Parathyroid adenoma (tissue), 2 donors: ENCODE measurements around the gene MINDY4.

Experiments
- H2AFZ ChIP-seq: fragments of 300-600 bp; sonication (generic); one replicate; pipeline ENCODE4 v1.7.0; 2017; ENCODE audit warnings: antibody characterized with exemption, mild to moderate bottlenecking
- H3K27ac ChIP-seq: fragments of 300-600 bp; sonication (generic); one replicate; pipeline ENCODE4 v1.7.0; 2017
- H3K27me3 ChIP-seq: fragments of 300-600 bp; sonication (generic); one replicate; pipeline ENCODE4 v1.7.0; 2017; ENCODE audit warnings: low read length; ENCODE audit not compliant: control insufficient read depth, insufficient read depth
- H3K36me3 ChIP-seq: fragments of 300-600 bp; sonication (generic); one replicate; pipeline ENCODE4 v1.7.0; 2017; ENCODE audit warnings: low read length; ENCODE audit not compliant: control insufficient read depth, insufficient read depth
- H3K4me1 ChIP-seq: fragments of 300-600 bp; sonication (generic); one replicate; pipeline ENCODE4 v1.7.0; 2017; ENCODE audit warnings: control low read depth
- H3K4me2 ChIP-seq: fragments of 300-600 bp; sonication (generic); one replicate; pipeline ENCODE4 v1.7.0; 2017; ENCODE audit warnings: low read length
- H3K4me3 ChIP-seq: fragments of 300-600 bp; sonication (generic); one replicate; pipeline ENCODE4 v1.7.0; 2017; ENCODE audit warnings: low read depth, low read length
- H3K79me2 ChIP-seq: fragments of 300-600 bp; sonication (generic); one replicate; pipeline ENCODE4 v1.7.0; 2017; ENCODE audit warnings: control low read depth
- H3K9ac ChIP-seq: fragments of 300-600 bp; sonication (generic); one replicate; pipeline ENCODE4 v1.7.0; 2017; ENCODE audit warnings: mild to moderate bottlenecking
- H3K9me3 ChIP-seq: fragments of 300-600 bp; sonication (generic); one replicate; pipeline ENCODE4 v1.7.0; 2017; ENCODE audit warnings: low read length; ENCODE audit not compliant: control insufficient read depth
- CTCF ChIP-seq: fragments of 300-600 bp; sonication (generic); IDR thresholded peaks from one replicate; pipeline ENCODE4 v1.7.0; 2017; ENCODE audit warnings: antibody characterized with exemption, mild to moderate bottlenecking
- donor health status: primary hyperparathyroidism.

MINDY4 gene

GRCh38 chr7:30751696-30752273, 19.4 kb upstream of the MINDY4 start, which contains the start of gene INMT:
INMT (plus strand) TSS chr7:30752135; CDS start chr7:30752151, 16 bp downstream.
- H3K4me2 ChIP-seq = peak within 1 kb of the TSS; percentile 28
- no peak for TF ChIP-seq CTCF
- H3K9me3 ChIP-seq = no peaks in the 10 kb centered on the region
- no peaks in the 10 kb centered on the region for H3K36me3 ChIP-seq
- no peak within 1 kb of the TSS for H3K9ac ChIP-seq
- no peaks in the 10 kb centered on the region for H3K27me3 ChIP-seq
- no peaks in the 10 kb centered on the region for H3K4me1 ChIP-seq
- H2AFZ ChIP-seq = no peak within 1 kb of the TSS
- no peaks in the 10 kb centered on the region for H3K79me2 ChIP-seq
- H3K27ac ChIP-seq = peak within 1 kb of the TSS; percentile 55
- H3K4me3 ChIP-seq = no peak within 1 kb of the TSS

GRCh38 chr7:30752484-30752883, 18.7 kb upstream of the MINDY4 start:
- Histone ChIP-seq H3K27ac (peak overlapping the region; percentile 55), H3K4me3 (no peak overlapping the region), H3K27me3 (no peaks in the 10 kb centered on the region), H3K79me2 (no peaks in the 10 kb centered on the region), H3K36me3 (no peaks in the 10 kb centered on the region), H3K4me1 (no peaks in the 10 kb centered on the region), H3K9ac (no peak overlapping the region), H2AFZ (no peak overlapping the region), H3K4me2 (no peak overlapping the region), H3K9me3 (no peaks in the 10 kb centered on the region)
- TF ChIP-seq CTCF = no peak

- no peaks in the 10 kb centered on the region for H3K27me3 ChIP-seq
- H3K4me2 ChIP-seq = peak overlapping the region; percentile 19
- H3K9me3 ChIP-seq = no peaks in the 10 kb centered on the region
- TF ChIP-seq CTCF = no peak
- no peak overlapping the region for H3K9ac ChIP-seq
- H3K27ac ChIP-seq = peak overlapping the region; percentile 55
- H3K79me2 ChIP-seq = no peaks in the 10 kb centered on the region
- H3K36me3 ChIP-seq = no peaks in the 10 kb centered on the region
- H2AFZ ChIP-seq = no peak overlapping the region
- no peaks in the 10 kb centered on the region for H3K4me1 ChIP-seq
- H3K4me3 ChIP-seq = no peak overlapping the region
Observed at GRCh38 chr7:30752979-30753378, 18.2 kb upstream of the MINDY4 start.

- no peak for TF ChIP-seq CTCF
- Histone ChIP-seq H3K4me2 (no peak overlapping the region), H3K9ac (no peak overlapping the region), H3K36me3 (no peaks in the 10 kb centered on the region), H3K79me2 (no peaks in the 10 kb centered on the region), H2AFZ (no peak overlapping the region), H3K4me1 (no peaks in the 10 kb centered on the region), H3K27me3 (no peaks in the 10 kb centered on the region), H3K9me3 (no peaks in the 10 kb centered on the region), H3K4me3 (no peak overlapping the region), H3K27ac (no peak overlapping the region)
Observed at GRCh38 chr7:30754315-30754877, 16.8 kb upstream of the MINDY4 start.
